Measurements from ENCODE around the gene SHTN1. TPM values are rescaled to one million over a fixed set of nuclear protein-coding genes. Genes with fewer than 3 reads are reported as not detected.

SHTN1 gene
- total RNA-seq, 1 experiment from 2014 or later: 7.1 TPM

- no peak for DNase-seq (ENCODE audit: low read depth)
These were observed 87.5 kb downstream of the SHTN1 start for GRCh38 chr10:116917481-116917880.

- no peak for DNase-seq (ENCODE audit: low read depth)
These were observed 89.6 kb downstream of the SHTN1 start for GRCh38 chr10:116915340-116915739.

DNA sequence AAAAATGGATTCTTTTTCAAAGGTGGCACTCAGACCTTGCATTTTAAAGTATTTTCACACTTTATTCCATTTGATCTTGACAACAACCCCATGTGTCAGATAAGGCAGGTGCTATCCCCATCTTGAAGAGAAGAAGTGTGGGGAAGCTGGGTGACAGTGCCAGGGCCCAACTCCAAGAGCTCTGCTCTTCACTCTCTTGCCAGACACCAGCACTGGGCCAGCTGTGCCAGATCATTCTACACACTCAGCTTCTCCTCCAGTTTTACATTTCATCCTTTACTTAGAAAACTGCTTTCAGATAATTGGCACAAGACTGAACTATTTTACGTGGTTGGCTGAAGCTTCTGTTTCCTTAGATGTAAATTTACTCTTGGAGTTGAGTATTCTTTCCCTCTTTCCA, 91.3 kb downstream of the SHTN1 start:
- DNase-seq (ENCODE audit: low read depth): no peak

DNA sequence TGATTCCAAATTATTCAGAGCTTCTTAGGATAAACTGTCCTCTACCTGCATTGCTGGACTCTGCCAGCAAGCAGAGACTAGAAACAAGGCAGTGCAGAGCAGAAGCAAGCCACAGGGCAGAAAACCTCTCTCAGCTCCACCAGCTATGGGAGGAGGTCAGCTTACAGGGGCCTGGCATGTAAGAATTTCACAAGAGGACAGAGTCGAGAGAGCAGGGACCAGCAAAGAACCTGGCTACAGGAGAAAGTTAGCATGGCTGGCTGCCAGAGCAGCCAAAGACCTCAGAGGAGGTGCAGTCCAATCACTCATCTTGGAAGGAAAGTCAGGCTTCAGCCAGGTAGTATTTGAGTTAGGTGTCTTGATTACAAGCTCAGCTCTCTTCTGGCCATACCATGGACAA, 92.8 kb downstream of the SHTN1 start:
- no peak for DNase-seq (ENCODE audit: low read depth)

DNA sequence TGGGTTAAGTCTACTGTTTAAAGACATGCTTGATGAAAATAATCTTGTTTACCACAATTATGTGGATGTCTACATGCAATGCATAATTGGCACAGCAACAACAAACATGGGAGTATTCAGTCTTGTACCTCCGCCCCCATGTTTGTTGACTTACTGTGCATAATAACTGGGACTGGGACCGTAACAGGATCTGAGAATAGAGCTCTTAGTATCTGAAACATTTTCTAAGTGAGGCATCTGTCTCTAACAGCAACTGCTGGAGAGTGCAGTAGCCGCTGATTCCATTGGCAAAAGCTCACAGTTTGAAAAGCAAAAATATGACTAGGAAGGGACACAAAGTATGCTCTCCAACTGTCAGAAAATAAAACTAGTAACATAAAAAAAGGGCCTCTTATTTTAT, 94.1 kb downstream of the SHTN1 start:
- no peak for DNase-seq (ENCODE audit: low read depth)

DNA sequence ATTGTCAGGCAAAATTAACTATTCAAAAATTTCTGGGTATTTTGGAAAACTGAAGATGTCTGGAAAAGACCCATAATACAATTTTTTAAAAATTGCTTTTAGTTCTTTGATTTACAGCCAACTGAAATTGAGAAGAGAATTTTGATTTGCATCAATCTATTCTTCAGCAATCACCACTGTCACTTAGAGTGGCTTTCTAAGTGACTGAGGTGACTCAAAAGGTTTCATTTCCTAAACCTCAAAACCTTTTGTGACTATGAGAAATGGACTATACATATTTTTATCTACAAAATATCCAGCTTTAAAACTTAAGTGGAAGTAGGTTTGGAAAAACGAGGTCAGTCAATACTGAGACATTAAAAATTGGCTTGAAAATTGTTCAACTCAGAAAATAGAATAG, 95.7 kb downstream of the SHTN1 start:
- no peak for DNase-seq (ENCODE audit: low read depth)

DNA sequence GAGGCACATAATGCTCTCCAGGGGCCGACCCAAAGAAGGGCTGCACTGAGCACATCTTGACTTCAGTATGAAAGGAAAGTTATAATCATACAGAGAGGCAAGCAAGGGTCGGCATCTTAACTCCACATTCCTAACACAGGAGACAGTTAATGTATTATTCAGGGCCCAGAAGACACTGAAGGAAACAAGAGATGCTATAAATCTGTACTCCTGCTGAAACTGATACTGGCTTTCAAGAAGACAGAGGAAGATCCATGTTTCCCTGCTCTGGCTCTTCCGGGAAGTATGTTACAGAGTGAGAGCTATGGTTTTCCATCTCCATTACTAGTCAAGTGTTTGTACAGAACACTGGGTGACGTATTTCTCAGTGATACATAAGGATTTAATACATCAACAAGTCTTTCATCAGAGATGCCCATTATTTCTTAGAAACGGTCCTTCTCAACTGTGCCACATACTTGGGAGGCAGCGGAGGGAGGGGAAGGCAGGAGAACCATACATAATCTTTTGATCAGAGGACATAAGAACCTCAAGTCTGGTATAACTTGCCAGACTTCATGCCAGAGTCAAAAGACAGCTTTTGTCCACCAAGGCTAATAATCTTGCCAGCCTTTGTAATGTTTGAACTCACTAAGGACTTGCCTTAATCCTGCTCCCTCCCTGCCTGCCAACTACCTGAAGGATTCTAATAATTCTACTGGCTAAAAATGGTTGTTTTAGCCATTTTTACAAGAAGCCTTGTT, 97.6 kb downstream of the SHTN1 start:
- no peak for DNase-seq (ENCODE audit: low read depth)

DNA sequence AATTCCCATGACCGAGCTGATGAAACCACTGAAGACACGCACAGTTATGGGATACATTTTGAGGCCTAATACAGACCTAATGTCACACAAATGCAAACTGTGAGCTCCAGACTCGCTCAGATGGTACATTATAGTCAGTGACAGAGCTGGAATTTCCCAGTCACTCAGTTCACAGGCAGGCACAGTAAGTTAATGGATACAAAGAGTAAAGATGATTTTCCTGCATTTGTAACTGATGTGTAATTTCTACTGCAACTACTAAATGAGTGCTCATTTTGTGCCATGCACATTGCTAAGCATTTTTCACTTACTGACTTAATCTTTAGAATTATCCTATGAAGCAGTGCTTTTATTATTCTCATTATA, 99.2 kb downstream of the SHTN1 start:
- DNase-seq (ENCODE audit: low read depth): no peak

DNA sequence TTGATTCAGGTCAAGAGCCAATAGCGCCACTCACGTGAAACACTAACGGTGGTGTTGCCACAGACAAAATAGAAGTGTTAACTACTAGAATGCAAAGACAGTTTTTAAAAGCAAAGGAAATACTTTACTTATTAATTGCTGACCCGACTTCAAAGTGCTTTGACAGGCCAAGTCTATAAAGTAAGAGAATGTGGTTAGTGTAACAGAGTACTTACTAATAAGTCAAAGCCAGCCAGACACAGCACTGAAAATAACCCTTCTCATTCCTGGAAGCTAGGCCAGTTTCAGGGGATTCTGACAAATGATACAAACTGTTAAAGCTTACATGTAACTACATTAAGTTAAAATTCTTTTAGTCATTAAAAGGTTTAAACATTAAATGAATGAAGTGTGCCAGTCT, 105.4 kb downstream of the SHTN1 start:
- no peak for DNase-seq (ENCODE audit: low read depth)

- no peak for DNase-seq (ENCODE audit: low read depth)
These were observed 111.3 kb downstream of the SHTN1 start for GRCh38 chr10:116893686-116894037.

GRCh38 chr10:116892907-116893685, 111.9 kb downstream of the SHTN1 start:
- no peak for DNase-seq (ENCODE audit: low read depth)

GRCh38 chr10:116891208-116891607, 113.8 kb downstream of the SHTN1 start:
- peak; percentile 87 for DNase-seq (ENCODE audit: low read depth)

DNA sequence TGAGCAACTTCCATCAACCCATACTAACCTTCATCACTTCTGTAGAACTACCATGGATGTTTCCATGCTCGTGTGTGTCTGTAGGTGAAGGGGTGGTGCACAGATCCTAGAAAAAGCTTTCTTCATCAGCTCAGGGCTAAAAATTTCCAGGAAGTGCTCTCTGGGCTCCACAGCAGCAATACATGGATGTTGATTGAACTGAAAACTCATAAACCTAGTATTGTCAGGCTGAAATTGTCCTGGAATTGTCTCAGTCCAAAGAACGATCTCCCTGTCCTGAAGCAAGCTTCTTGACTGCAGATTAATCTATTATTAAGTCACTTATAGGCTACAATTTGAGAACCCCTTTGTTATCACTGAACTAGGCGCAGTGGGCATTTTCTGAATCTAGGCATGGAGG, 115.9 kb downstream of the SHTN1 start:
- no peak for DNase-seq (ENCODE audit: low read depth)

- DNase-seq (ENCODE audit: low read depth): peak; percentile 91
These were observed 116.5 kb downstream of the SHTN1 start for GRCh38 chr10:116888380-116889055.

- no peak for DNase-seq (ENCODE audit: low read depth)
These were observed 118.2 kb downstream of the SHTN1 start for GRCh38 chr10:116886772-116887171.

- DNase-seq (ENCODE audit: low read depth): no peak
These were observed 122.3 kb downstream of the SHTN1 start for GRCh38 chr10:116882639-116883038.

GRCh38 chr10:116880716-116881482, 124.1 kb downstream of the SHTN1 start:
- peak; percentile 17 for DNase-seq (ENCODE audit: low read depth)

DNA sequence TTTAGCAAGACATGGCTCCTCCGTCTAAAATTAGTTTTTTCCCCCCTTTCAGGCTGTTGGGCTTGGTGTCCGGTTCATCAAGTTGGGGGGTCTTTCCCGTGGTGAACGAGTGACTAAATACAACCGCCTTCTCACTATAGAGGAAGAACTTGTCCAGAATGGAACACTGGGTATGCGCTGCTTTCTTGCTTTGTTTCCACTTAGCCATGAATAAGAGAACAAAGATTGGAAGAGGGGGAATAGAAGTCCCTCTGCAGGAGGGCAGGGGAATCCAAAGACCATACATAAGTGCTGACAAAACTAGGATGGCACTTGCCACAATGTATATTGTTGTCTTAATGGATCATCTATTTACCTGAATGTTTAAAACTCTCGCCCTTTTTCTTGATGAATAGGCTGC, 125.2 kb downstream of the SHTN1 start:
- DNase-seq (ENCODE audit: low read depth): no peak

- no peak for DNase-seq (ENCODE audit: low read depth)
These were observed 126.9 kb downstream of the SHTN1 start for GRCh38 chr10:116878123-116878522.

DNA sequence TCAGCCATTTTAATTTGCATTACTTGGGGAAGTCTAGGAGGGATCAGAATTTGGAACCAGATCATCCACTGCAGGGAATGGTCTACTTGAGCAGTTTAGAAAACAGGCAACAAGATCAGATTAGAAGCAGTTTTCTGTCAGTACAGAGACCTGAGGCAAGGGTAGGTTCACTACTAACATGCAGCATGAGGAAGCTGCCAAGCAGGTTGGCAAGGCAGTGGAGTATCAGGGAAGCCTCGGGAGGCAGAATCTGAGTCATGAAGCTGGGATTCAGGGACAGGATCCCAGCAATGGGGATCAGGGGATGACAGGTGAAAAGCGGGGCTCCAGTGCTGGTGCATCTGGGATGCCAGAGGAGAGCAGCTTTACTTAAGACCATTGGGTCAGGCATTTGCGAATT, 127.6 kb downstream of the SHTN1 start:
- no peak for DNase-seq (ENCODE audit: low read depth)

GRCh38 chr10:116875897-116876296, 129.1 kb downstream of the SHTN1 start:
- no peak for DNase-seq (ENCODE audit: low read depth)

- no peak for DNase-seq (ENCODE audit: low read depth)
These were observed 131.9 kb downstream of the SHTN1 start for GRCh38 chr10:116873134-116873533.
